Activated effector memory CD4-positive, alpha-beta T cell treated with anti-CD3 and anti-CD28 coated beads, Interleukin-2, amount 50 U/mL, for 16 hours (primary cell): Measurements from ENCODE around the gene DQX1.
"Not testable (repeated sequence)": the region's sequence is repeated elsewhere in the genome, so short reads cannot be mapped to it uniquely, and the experiment has no call there.

Experiments
- DNase-seq: peaks from one replicate; pipeline ENCODE4 v3.0.0-alpha.2; 2020

DQX1 gene, protein sequence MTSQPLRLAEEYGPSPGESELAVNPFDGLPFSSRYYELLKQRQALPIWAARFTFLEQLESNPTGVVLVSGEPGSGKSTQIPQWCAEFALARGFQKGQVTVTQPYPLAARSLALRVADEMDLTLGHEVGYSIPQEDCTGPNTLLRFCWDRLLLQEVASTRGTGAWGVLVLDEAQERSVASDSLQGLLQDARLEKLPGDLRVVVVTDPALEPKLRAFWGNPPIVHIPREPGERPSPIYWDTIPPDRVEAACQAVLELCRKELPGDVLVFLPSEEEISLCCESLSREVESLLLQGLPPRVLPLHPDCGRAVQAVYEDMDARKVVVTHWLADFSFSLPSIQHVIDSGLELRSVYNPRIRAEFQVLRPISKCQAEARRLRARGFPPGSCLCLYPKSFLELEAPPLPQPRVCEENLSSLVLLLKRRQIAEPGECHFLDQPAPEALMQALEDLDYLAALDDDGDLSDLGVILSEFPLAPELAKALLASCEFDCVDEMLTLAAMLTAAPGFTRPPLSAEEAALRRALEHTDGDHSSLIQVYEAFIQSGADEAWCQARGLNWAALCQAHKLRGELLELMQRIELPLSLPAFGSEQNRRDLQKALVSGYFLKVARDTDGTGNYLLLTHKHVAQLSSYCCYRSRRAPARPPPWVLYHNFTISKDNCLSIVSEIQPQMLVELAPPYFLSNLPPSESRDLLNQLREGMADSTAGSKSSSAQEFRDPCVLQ

DNA sequence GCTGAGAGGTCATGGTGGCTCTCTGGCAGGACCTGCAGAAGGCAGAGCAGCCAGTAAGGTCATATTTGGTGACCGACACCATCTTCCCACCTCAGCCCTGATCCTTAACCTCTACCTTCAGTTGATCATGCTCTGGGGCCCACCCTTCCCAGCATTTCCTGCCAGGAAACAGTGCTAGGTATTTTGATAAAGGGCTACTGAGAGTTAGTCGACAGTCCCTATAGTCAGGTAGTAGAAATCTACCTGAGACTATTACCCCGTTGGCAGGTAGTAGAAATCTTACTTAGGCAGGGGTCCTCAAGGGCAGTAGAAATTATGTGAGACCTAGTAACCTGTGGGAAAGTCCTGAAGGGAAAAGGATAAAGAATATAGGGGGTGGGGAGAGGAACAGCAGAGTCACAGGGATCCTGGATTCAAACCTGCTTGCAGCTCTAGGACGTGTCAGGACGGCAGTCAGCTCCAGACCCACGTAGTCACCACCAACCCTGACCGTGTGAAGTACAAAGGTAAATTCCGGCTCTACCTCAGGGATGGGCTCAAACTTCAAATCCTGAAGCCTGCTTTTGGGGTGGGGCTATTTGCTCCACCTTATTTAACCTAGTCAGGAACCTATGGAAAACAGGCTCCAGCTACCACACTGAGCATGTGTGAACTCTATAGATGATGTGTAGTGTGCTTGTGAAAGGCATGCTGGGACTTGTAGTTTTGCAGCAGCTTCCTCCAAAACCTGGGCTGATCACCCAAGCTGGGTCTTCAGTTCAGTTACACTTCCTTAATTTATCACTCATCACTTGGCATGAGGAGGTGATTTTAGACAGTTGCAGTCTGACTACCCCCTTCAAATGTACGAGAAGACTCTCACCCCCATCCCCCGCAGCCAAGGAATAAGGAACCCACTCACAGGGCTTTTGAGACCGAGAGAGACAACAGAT is at the start of gene DQX1:
Gene DQX1 (minus strand): TSS at position 515 of the 932 bp plus-strand sequence. CDS start 502 bp downstream, at position 13.
- DNase-seq: no peak

DNA sequence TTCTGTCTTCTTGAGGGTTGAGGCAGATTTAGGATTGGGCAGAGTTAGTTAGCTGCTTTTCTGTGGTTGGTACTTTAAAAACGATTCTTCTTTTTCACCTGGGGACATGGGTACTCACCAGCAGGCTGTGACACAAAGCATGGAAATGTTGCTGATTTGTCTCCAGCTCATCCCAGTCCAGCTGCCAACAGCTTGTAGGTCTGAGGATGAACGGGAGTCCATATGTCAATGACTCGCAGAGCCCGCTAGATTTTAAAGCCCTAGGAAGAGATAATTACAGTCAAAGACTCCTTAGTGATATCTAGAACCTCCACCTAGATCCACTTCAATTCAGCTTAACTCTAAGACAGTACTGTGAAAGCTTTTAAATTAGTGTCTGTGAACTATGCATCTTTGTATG is 49.3 kb upstream of the DQX1 start:
- no peak for DNase-seq

DNA sequence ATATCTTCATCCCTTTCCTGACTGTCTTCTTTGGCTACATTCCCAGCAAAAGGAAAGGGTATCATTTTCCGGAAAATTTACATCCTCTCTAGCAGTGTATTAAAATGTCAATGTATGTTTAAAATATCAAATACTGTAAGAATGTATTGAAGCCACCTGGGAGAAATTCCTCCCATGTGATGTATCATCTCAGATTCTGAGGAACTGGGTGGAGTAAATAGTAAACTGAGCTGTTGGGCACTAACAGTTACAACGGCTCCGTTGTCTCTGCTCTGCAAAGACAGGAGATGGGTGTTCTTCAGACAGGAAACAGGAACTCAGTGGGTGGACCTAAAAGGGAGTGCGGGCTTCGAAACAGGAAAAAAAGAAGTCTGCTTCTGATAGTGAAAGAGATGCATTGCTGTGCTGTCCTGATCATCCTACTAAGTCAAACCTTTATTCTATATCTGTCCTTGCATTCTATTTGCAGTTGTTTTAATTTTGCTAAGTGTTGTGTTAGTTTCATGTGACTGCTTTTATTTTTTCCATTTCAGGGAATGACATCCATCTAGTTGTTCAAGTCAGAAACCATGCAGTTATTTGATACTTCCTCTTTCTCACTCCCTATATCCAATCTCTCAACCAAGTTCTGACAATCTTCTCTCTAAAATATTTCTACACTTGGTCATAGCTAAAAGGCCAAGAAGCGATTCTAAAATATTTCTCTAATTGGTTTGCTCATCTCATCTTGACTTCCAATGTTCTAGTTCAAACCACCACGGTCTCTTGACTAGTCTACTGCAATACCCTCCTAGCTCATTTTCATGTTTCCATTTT is 47.9 kb upstream of the DQX1 start:
- DNase-seq: no peak

DNA sequence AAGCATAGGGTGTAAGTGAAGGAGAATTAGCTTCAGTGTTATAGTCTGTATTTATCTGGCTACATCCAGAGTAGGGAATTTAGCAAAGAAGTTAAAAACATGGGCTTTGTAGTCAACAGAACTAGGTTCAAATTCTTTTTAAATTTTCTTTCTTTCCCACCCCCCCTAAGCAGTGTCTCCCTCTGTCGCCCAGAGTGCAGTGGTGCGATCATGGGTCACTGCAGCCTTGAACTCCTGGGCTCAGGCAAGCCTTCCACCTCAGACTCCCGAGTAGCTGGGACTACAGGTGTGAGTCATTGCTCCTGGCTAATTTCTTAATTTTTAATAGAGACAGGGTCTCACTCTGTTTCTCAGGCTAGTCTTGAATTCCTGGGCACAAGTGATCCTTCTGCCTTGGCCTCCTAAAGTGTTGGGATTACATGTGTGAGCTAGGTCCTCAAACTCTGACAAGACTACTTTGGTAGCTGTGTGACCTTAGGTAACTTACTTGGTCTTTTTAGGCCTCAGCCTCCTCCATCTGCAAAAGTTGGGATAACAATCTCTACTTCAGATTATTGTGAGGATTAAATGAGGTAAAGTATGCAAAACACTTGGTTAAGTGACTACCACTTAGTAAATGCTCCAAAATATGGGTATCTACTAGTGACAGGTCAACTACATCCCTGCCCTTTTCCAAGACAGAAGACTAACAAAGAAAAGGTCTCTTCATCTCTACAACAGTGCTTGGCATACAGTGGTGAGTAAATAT is 46.3 kb upstream of the DQX1 start:
- no peak for DNase-seq

DNA sequence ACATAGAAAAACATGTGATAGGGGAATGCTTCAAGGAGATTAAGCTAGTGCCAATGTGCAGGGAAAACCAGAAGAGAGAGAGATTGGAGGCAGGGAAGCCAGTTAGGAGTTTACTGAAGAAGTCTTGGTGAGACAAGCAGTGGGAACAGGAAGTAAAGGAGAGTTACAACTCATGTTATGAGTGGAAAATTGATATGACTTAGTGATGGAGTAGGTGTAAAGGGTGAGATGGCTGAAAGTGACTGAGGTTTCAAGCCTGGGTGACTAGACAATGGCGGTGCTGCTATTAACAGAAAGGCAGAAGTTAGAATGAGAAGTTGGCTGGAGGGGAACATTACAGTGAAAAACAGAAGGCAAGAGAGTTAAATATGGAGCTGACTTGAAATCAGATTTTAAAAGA is 45.0 kb upstream of the DQX1 start:
- no peak for DNase-seq

DNA sequence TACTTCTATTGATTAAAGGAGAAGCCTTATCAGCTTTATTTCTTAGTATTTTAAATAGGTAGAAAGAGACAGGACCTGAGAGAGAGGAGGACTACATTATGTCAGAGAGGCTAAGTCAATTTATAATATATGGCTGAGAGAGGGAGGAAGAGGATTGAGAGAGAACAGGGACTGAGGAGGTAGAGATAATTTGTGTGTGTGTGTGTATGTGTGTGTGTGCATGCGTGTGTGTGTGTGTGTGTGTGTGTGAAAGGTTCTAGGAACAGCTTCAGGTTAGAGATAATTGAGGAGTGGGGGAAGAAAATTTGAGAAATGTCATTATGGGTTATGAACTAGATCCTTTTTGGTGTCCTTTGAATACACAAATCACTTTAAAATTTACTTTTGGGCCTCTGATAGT is 43.7 kb upstream of the DQX1 start:
- no peak for DNase-seq

DNA sequence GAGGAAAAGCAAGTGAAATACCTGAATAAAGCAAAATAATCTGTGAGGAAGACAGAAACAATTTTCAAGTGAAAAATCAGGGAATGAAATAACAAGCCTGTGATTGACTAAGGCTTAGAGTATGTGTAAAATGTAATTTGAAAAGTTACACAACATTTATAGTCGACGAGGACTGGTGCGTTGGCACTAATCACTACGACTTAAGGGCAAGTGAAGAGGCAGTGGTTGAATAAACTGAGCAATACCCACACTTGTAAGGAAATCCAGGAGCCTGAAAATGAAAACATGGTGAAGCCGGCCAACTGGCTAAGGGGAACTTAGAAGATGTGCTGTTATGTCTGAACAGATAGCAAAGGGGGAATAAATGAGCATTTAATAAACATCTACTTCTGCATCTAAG is 41.9 kb upstream of the DQX1 start:
- DNase-seq: no peak

DNA sequence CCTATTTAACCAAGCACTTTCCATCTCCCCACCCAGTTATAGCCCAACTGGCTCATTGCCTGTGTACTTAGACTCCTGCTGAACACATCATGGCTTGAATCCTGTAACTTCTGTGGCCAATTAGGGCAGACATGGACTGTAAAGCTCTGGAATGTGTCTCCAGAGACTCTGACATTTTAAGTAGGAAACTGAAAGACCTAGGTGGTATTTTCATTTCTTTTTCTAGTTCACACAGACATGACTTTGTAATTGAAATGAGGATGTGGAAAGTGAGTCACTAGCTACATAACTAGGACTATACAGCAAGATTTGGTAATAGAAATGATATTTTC is 40.7 kb upstream of the DQX1 start:
- DNase-seq: no peak

DNA sequence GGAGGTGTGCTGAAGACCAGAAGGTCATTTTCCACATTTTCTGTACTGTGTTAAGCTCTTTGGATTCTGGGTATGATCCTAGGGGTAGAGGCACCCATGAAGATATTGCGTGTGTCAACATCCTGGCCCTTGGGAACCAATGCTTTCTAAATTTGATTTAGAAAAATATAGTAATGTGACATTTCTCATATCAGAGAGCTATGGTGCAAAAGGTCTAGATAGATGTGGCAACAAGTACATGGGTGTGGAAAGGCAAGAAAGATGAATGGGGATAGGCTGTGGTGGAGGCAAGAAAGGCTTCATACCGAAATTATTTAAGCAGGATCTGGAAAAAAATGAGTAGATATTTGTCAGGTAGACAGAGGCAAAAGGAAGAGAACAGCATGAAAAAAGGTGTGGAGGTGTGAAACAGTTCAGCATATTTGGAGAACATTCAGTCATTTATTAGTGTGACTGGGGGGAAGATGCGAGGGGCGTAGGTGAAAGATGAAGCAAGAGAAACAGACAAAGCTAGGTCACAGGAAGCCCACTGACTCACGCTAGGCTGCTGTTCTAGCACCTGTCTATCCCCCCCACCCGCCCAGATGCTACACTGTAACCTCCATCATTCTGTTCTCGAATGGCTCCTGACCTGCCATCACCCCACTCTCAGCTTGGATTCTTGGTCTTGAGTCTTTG is 40.2 kb upstream of the DQX1 start:
- DNase-seq: no peak

DNA sequence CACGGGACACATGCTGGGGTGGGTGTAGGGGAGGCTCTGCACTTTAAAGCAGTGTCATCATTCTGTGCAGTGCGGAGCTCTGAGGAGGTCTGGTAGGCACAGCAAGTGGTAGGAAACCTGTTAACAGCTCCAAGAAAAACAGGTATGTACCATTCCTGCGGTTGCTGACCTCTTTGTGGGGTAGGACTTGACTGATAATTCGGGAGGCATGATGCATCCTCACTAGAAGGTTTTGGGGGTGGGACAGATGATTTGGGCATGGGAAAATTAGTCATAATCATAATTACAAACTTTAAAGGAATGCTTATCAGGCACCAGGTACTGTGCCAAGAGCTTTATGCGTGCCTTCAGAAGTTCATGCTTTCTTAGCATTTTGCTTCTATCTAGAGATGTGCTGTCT is 38.2 kb upstream of the DQX1 start:
- no peak for DNase-seq

DNA sequence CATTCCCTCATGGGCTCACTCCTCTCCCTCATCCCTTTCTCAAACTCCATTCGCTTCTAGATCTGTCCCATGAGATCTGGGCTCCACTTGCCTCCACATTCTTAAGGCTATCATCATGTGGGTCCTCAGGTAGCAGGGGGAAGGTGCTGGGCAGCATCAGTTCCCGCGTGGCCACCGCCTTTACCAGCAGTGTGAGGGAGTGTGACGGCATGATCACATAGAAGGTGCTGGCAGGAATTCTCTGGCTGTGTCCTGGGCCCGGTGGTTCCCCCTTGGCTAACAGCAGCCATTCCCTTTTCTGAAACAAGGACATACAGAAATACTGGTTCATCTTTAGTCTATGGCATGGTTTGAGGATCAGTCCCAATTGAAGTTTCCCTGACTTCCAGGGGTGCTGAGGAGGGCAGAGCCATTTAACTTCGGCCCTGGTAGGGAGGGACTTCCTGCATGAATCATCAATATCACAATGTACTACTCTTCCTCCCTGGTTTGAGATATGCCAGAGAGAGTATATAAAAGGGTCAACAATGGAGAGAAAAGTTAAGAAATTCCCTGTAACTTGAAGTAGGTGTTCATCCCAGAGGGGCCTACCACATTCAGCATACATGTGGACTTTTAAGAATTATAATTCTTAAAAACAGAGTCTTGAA is 36.2 kb upstream of the DQX1 start:
- no peak for DNase-seq

DNA sequence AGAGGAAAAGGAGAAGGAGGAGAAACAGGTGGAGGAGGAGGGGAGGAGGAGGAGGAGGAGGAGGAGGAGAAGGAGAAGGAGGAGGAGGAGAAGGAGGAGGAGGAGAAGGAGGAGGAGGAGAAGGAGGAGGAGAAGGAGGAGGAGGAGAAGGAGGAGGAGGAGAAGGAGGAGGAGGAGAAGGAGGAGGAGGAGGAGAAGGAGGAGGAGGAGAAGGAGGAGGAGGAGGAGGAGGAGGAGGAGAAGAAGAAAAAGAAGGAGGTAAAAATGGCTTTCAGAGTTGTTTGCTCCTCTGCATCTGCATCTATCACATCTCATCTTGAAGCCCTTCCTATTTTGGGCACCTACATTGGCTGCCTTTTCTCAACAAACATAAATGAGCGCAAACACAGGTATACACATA is 35.0 kb upstream of the DQX1 start:
- not testable (repeated sequence) for DNase-seq

DNA sequence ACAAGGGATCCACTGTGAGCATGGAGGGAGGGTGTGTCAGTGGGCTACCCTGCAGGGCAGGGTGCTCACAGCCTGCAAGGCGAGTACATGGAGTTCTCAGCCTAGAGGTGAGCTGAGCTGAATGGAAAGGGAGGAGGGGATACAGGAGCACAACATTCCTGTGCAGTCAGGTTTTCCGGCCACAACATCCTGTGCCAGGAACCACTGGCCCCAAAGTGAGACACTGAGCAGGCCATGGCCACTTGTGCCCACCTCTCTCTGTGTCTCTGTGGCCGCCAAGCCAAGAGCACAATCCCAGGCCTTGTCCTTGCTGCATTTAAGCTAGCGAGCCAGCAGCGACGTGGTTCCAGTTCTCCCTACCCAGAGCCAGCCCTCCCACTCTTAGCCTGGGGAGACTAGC is 34.6 kb upstream of the DQX1 start:
- DNase-seq: no peak

DNA sequence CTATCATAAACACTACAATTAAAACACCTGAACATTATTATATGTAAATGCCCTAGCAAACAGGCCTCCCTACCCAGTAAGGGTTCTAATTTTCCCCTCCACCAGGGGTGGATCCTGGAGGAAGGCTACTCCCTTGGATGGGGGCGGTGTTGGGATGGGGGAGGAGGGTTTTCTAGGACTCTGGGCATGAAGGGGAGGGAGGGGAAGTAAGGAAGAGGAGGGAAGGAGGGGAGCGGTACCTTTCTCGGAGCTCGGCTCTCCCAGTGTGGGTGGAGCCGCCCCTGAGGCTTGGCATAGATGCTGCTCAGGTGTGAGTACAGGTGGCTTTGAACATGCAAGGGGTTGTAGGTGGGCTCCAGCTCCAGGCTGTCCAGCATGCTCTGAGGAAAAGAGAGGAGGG is 33.9 kb upstream of the DQX1 start:
- no peak for DNase-seq

DNA sequence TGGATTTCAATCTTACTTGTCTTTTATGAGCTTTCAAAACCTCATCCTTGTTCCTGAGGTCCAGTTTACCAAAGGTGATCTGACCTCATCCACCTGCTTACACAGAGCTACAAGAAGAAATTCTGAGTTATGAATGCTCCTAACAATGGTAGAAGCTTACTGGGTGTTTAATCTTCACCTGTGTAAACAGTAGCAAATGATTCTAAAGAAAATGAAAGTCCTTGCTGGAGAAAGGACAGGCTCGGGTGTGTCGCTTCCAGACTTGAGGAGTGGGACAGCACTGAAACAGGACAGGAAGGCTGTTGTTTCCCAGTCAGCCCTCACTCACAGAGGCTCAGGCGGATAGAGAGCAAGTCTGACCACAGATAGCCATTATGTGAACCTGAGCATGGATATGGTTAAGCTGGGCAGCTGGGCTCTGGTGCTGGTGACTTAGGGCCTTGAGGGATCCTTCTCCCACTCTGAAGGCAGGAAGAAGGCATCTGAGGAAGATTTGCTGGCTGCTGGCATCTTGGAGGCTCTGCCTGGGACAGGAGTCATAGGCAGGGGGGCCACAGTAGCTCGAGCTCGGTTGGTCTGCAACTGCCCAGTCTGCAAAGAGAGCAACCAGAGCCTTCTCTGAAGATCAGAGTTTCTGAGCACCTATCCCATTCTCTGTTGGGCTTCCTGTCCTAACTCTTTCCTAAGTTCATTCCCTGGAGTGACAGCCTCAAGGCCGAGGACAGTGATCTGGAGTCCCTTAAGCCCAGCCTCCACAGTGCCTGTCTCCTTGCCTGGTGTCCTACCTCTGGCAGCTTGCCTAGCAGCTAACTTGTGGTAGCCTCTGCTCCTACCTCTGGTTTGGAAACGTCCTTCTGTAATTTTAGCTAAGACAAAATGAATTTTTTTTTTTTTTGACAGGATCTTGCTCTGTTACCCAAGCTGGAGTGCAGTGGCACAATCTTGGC is 32.5 kb upstream of the DQX1 start:
- DNase-seq: no peak

DNA sequence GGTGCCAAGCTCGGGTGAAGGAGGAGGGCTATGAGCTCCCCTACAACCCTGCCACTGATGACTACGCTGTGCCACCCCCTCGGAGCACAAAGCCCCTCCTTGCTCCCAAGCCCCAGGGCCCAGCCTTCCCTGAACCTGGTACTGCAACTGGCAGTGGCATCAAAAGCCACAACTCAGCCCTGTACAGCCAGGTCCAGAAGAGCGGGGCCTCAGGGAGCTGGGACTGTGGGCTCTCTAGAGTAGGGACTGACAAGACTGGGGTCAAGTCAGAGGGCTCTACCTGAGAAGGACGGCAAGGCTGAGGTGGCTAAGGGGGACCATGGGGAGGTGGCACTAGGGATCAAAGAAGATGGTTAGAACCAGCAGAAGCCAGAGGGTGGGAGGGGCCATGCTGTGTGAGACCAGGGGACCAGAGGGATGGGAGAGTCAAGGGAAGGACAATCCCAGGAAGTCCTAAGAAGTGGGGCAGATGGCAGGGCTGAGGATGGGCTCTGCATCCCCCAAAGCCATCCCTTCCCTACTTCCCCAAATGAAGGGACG is 30.9 kb upstream of the DQX1 start:
- no peak for DNase-seq

DNA sequence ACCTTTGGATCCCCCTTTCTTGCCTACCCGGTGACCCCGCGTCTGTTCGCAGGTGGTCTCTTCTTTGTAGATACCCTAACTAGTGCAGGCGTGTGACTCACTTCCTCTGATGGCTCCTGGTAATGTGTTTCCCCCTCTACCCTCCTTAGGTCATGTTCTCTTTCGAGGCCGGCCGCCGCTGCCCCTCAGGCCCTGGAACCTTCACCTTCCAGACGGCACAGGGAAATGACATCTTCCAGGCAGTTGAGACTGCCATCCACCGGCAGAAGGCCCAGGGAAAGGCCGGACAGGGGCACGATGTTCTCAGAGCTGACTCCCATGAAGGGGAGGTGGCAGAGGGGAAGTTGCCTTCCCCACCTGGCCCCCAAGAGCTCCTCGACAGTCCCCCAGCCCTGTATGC is 30.1 kb upstream of the DQX1 start:
- no peak for DNase-seq

DNA sequence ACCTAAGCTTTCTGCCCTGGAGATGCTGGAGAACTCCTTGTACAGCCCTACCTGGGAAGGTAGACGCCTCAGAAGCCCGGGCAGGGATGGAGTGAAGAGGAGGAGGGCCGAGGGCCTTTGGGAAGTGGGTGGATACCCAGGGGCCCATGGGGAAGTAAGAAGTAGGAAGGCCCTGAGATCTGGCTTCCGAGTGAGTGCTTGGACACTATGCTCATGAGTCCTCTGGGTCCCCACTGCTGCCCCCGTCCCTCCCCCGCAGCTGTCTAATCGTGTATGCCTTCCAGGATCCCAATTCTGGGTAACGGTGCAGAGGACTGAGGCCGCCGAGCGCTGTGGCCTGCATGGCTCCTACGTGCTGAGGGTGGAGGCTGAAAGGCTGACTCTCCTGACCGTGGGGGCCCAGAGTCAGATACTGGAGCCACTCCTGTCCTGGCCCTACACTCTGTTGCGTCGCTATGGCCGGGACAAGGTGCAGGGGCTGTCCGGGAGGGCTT is 29.6 kb upstream of the DQX1 start:
- no peak for DNase-seq
